A673 (cell line): ENCODE measurements around the gene MMP8. TPM values are rescaled to one million over a fixed set of nuclear protein-coding genes. Genes with fewer than 3 reads are reported as not detected.
A peak's percentile ranks its signal among the peaks of the same experiment; 100 is the strongest.
"Not testable (repeated sequence)": the region's sequence is repeated elsewhere in the genome, so short reads cannot be mapped to it uniquely, and the experiment has no call there.

Experiments
- BruUV-seq: library from RNA; stranded (reverse); fragments of 400-500 nt; replicated peaks from 2 replicates; lab custom pipeline; 2021; lab: Mats Ljungman, UMichigan
- CTCF ChIA-PET: fragments of 300-600 bp; sonication (Branson Sonifier 250); formaldehyde crosslinking; loops from one replicate; lab custom pipeline; 2022; ENCODE audit warnings: antibody characterized with exemption; lab: Charles Lee
- POLR2A ChIA-PET: fragments of 300-600 bp; sonication (Branson Sonifier 250); formaldehyde crosslinking; loops from one replicate; lab custom pipeline; 2022; ENCODE audit warnings: antibody characterized with exemption; ENCODE audit not compliant: low non-redundant PET; lab: Charles Lee
- DNase-seq: peaks from one replicate; pipeline ENCODE4 v3.0.0-alpha.2; 2015; ENCODE audit warnings: low spot score
- H3K27ac ChIP-seq: fragments of 200-600 bp; sonication (generic); 2 replicates; pipeline ENCODE4 v1.5.1; 2016; ENCODE audit warnings: mixed run types, low read depth, mild to moderate bottlenecking, mixed read lengths, antibody characterized with exemption, low read length; ENCODE audit not compliant: poor library complexity, severe bottlenecking
- H3K27me3 ChIP-seq: fragments of 200-600 bp; sonication (generic); replicated peaks from 2 replicates; pipeline ENCODE4 v1.6.1; 2017; ENCODE audit warnings: mixed run types, low read depth, mild to moderate bottlenecking, mixed read lengths, antibody characterized with exemption, low read length; ENCODE audit not compliant: insufficient read depth, poor library complexity
- H3K36me3 ChIP-seq: fragments of 200-600 bp; sonication (generic); 2 replicates; pipeline ENCODE4 v1.6.1; 2016; ENCODE audit warnings: mixed run types, mild to moderate bottlenecking, mixed read lengths, antibody characterized with exemption, low read length; ENCODE audit not compliant: insufficient read depth, poor library complexity, severe bottlenecking
- H3K4me1 ChIP-seq: fragments of 200-600 bp; sonication (generic); 2 replicates; pipeline ENCODE4 v1.6.1; 2017; ENCODE audit warnings: mixed run types, mild to moderate bottlenecking, mixed read lengths, antibody characterized with exemption, low read length; ENCODE audit not compliant: insufficient read depth, poor library complexity, severe bottlenecking
- H3K4me3 ChIP-seq: fragments of 200-600 bp; sonication (generic); 2 replicates; pipeline ENCODE4 v1.5.1; 2016; ENCODE audit warnings: low read depth, mixed run types, mild to moderate bottlenecking, mixed read lengths, low read length; ENCODE audit not compliant: poor library complexity, severe bottlenecking
- H3K9me3 ChIP-seq: fragments of 200-600 bp; sonication (generic); 2 replicates; pipeline ENCODE4 v1.6.1; 2016; ENCODE audit warnings: mixed run types, low read depth, mild to moderate bottlenecking, mixed read lengths, antibody characterized with exemption, low read length; ENCODE audit not compliant: poor library complexity, severe bottlenecking
- EZH2 ChIP-seq: fragments of 200-600 bp; sonication (generic); IDR thresholded peaks from 2 replicates; pipeline ENCODE4 v1.6.1; 2017; ENCODE audit warnings: borderline replicate concordance, low read depth, mild to moderate bottlenecking, mixed read lengths, antibody characterized with exemption, low read length; ENCODE audit not compliant: poor library complexity, severe bottlenecking
- intact Hi-C: fragments of 100-400 bp; cut with micrococcal nuclease; formaldehyde crosslinking; loops from one replicate; pipeline ENCODE4 v1.10.0; 2022; ENCODE audit not compliant: unreplicated experiment
- total RNA-seq: library from RNA; stranded (reverse); gene quantifications from 2 replicates; pipeline ENCODE4 v1.2.3, GENCODE V29; 2021
- TF ChIP-seq, protein P1 (sequence below): fragments of 300-800, 200-600 bp; sonication (generic); conservative IDR thresholded peaks from 2 replicates; pipeline ENCODE4 v1.5.1; 2017; ENCODE audit warnings: low read depth, mild to moderate bottlenecking, antibody characterized with exemption, low read length, moderate library complexity, mixed read lengths

Gene MMP8
- total RNA-seq, 1 experiment from 2014 or later: 0.21 TPM

GRCh38 chr11:102733232-102733875 is 8.6 kb upstream of the MMP8 start:
- ChIA-PET CTCF (no interaction called here), POLR2A (no interaction called here)
- DNase-seq: peak; percentile 82
- Histone ChIP-seq H3K27ac (no peak overlapping the region), H3K4me3 (no peak overlapping the region), H3K27me3 (no peaks in the 10 kb centered on the region), H3K4me1 (no peaks in the 10 kb centered on the region), H3K36me3 (no peaks in the 10 kb centered on the region), H3K9me3 (peaks cover 3% of the 10 kb centered on the region)
- BruUV-seq: no TSS peak
- TF ChIP-seq, protein P1, sequence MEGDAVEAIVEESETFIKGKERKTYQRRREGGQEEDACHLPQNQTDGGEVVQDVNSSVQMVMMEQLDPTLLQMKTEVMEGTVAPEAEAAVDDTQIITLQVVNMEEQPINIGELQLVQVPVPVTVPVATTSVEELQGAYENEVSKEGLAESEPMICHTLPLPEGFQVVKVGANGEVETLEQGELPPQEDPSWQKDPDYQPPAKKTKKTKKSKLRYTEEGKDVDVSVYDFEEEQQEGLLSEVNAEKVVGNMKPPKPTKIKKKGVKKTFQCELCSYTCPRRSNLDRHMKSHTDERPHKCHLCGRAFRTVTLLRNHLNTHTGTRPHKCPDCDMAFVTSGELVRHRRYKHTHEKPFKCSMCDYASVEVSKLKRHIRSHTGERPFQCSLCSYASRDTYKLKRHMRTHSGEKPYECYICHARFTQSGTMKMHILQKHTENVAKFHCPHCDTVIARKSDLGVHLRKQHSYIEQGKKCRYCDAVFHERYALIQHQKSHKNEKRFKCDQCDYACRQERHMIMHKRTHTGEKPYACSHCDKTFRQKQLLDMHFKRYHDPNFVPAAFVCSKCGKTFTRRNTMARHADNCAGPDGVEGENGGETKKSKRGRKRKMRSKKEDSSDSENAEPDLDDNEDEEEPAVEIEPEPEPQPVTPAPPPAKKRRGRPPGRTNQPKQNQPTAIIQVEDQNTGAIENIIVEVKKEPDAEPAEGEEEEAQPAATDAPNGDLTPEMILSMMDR: peak; percentile 95
- TF ChIP-seq EZH2: no peak
- intact Hi-C loops: loop anchor here (1.0 to 2.0 kb wide), 2 partner anchors 208 to 321 kb away; no protein-coding TSS in a partner anchor

DNA sequence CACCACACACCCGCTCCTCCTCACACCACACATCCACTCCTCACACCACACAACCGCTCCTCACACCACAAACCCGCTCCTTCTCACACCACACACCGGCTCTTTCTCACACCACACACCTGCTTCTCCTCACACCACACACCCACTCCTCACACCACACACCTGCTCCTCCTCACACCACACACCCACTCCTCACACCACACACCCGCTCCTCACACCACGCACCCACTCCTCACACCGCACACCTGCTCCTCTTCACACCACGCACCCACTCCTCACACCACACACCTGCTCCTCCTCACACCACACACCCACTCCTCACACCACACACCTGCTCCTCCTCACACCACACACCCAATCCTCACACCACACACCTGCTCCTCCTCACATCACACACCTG is 6.2 kb upstream of the MMP8 start:
- CTCF ChIA-PET, POLR2A ChIA-PET, H3K4me1 ChIP-seq, H3K27ac ChIP-seq, BruUV-seq, DNase-seq, H3K36me3 ChIP-seq, H3K4me3 ChIP-seq, H3K27me3 ChIP-seq, intact Hi-C loops, H3K9me3 ChIP-seq: not testable (repeated sequence)

DNA sequence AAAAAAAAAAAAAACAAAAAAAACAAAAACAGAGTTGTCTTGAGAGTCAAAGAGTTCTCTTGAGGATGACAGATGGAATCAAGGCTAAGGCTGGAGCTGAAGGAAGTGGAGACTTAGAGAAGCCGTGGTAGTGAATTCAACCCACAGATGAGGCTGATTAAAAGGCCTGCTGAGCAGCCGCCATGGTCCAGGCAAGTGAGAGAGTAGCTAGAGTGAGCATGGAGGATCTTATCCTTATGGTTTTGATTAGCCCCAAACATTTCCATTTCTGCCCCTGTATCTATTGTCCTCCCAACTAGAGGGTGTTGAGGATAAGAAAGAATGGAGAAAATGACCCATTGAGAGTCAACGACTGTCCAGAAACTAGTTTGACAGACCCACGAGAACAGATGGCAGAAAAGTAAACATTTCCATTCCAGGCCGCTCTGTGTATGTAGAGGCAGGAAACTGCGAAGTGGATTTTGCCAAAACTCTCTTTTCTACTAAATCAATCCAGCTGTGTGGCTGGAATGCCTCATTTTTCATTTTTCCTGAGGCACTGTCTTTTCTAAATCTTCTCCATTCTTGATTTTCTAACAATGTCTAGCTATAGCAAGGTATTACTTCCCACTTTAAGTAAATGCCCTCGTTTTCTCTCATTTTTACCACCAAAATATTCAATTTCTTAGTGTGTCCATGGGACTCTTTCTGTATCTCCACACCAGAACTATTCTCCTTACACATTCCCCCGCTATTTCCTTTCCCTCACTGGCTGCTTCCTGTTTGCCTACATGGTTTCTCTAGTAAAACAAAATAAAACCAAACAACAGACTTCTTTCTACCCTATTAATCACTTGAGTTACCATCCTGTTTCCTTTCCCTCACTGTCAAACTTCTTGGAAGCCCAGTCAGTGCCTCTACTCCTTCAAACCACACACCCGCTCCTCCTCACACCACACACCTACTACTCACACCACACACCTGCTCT is 5.4 kb upstream of the MMP8 start:
- no TSS peak for BruUV-seq
- peak; percentile 60 for DNase-seq

More for the DNA sequence above, 5.4 kb upstream of the MMP8 start:
- no peak for TF ChIP-seq EZH2
- TF ChIP-seq, protein P1: no peak
- Histone ChIP-seq H3K27me3 (no peaks in the 10 kb centered on the region), H3K4me3 (no peak overlapping the region), H3K27ac (no peak overlapping the region), H3K4me1 (no peaks in the 10 kb centered on the region), H3K9me3 (no peaks in the 10 kb centered on the region), H3K36me3 (no peaks in the 10 kb centered on the region)
- ChIA-PET CTCF (no interaction called here), POLR2A (no interaction called here)
- intact Hi-C loops: no loop called here
